NT2/D1 (cell line): ENCODE data around the gene NACA2.

ENCODE experiments used
- DNase-seq: peaks from one replicate; pipeline ENCODE4 v3.0.0-alpha.2; 2011; ENCODE audit warnings: low read depth, low spot score
- H3K27me3 ChIP-seq: 2 replicates; pipeline ENCODE4 v1.6.0; 2011; ENCODE audit warnings: mild to moderate bottlenecking; ENCODE audit not compliant: insufficient read length, insufficient read depth
- H3K36me3 ChIP-seq: 2 replicates; pipeline ENCODE4 v1.6.1; 2011; ENCODE audit warnings: mild to moderate bottlenecking, low read length, mixed read lengths; ENCODE audit not compliant: insufficient read depth, insufficient read length
- H3K4me1 ChIP-seq: 2 replicates; pipeline ENCODE4 v1.5.1; 2011; ENCODE audit not compliant: insufficient read depth, insufficient read length
- H3K4me3 ChIP-seq: 2 replicates; pipeline ENCODE4 v1.5.1; 2011; ENCODE audit warnings: low read depth; ENCODE audit not compliant: insufficient read length
- H3K9ac ChIP-seq: 2 replicates; pipeline ENCODE4 v1.6.0; 2011; ENCODE audit warnings: low read depth; ENCODE audit not compliant: insufficient read length
- H3K9me3 ChIP-seq: 2 replicates; pipeline ENCODE4 v1.5.1; 2011; ENCODE audit warnings: mild to moderate bottlenecking, low read length; ENCODE audit not compliant: insufficient read depth
- SUZ12 ChIP-seq: IDR thresholded peaks from 2 replicates; pipeline ENCODE4 v1.6.1; 2011; ENCODE audit not compliant: insufficient read length, insufficient read depth; ENCODE audit errors: extremely low read depth
- YY1 ChIP-seq: IDR thresholded peaks from 2 replicates; pipeline ENCODE4 v1.6.1; 2011; ENCODE audit not compliant: insufficient read length, insufficient read depth
- ZNF274 ChIP-seq: IDR thresholded peaks from 2 replicates; pipeline ENCODE4 v1.6.1; 2011; ENCODE audit warnings: mild to moderate bottlenecking, low read depth, low read length

NACA2 gene

GRCh38 chr17:61591018-61591417 is at the start of gene NACA2:
NACA2 (minus strand) TSS chr17:61591219; CDS start chr17:61591180, 39 bp downstream.
- Histone ChIP-seq H3K4me1 (no peaks in the 10 kb centered on the region), H3K27me3 (no peaks in the 10 kb centered on the region), H3K9me3 (no peaks in the 10 kb centered on the region), H3K9ac (no peak within 1 kb of the TSS), H3K4me3 (no peak within 1 kb of the TSS), H3K36me3 (no peaks in the 10 kb centered on the region)
- DNase-seq: no peak
- TF ChIP-seq YY1 (no peak), ZNF274 (no peak), SUZ12 (no peak)

- Histone ChIP-seq H3K27me3 (no peaks in the 10 kb centered on the region), H3K9me3 (no peaks in the 10 kb centered on the region), H3K9ac (no peak overlapping the region), H3K4me1 (no peaks in the 10 kb centered on the region), H3K4me3 (no peak overlapping the region), H3K36me3 (no peaks in the 10 kb centered on the region)
- DNase-seq: no peak
- TF ChIP-seq YY1: no peak
- no peak for TF ChIP-seq SUZ12
- TF ChIP-seq ZNF274: no peak
Measured at GRCh38 chr17:61639818-61640217, 48.8 kb upstream of the NACA2 start.

GRCh38 chr17:61638087-61638486 is 47.1 kb upstream of the NACA2 start:
- TF ChIP-seq SUZ12: no peak
- no peak for TF ChIP-seq ZNF274
- no peak for TF ChIP-seq YY1
- Histone ChIP-seq H3K4me3 (no peak overlapping the region), H3K9ac (no peak overlapping the region), H3K27me3 (no peaks in the 10 kb centered on the region), H3K9me3 (no peaks in the 10 kb centered on the region), H3K4me1 (no peaks in the 10 kb centered on the region), H3K36me3 (no peaks in the 10 kb centered on the region)
- DNase-seq: no peak

- H3K4me1 ChIP-seq: no peaks in the 10 kb centered on the region
- TF ChIP-seq SUZ12 (no peak), YY1 (no peak), ZNF274 (no peak)
- peak; percentile 33 for DNase-seq
- no peaks in the 10 kb centered on the region for H3K36me3 ChIP-seq
- H3K9ac ChIP-seq: no peak overlapping the region
- no peak overlapping the region for H3K4me3 ChIP-seq
- no peaks in the 10 kb centered on the region for H3K27me3 ChIP-seq
- H3K9me3 ChIP-seq: no peaks in the 10 kb centered on the region
Measured at GRCh38 chr17:61635913-61636432, 45.0 kb upstream of the NACA2 start.

- Histone ChIP-seq H3K4me1 (no peaks in the 10 kb centered on the region), H3K36me3 (no peaks in the 10 kb centered on the region), H3K27me3 (no peaks in the 10 kb centered on the region), H3K9me3 (no peaks in the 10 kb centered on the region), H3K9ac (no peak overlapping the region), H3K4me3 (no peak overlapping the region)
- DNase-seq: no peak
- TF ChIP-seq ZNF274: no peak
- TF ChIP-seq YY1: no peak
- TF ChIP-seq SUZ12: no peak
Measured at GRCh38 chr17:61634942-61635538, 44.0 kb upstream of the NACA2 start.

GRCh38 chr17:61634011-61634539 is 43.1 kb upstream of the NACA2 start:
- no peaks in the 10 kb centered on the region for H3K27me3 ChIP-seq
- no peaks in the 10 kb centered on the region for H3K36me3 ChIP-seq
- H3K4me1 ChIP-seq: no peaks in the 10 kb centered on the region
- H3K9me3 ChIP-seq: no peaks in the 10 kb centered on the region
- TF ChIP-seq YY1: no peak
- TF ChIP-seq ZNF274: no peak
- TF ChIP-seq SUZ12: no peak
- H3K4me3 ChIP-seq: no peak overlapping the region
- DNase-seq: no peak
- H3K9ac ChIP-seq: no peak overlapping the region

GRCh38 chr17:61632826-61633225 is 41.8 kb upstream of the NACA2 start:
- Histone ChIP-seq H3K9me3 (no peaks in the 10 kb centered on the region), H3K27me3 (no peaks in the 10 kb centered on the region), H3K4me3 (no peak overlapping the region), H3K9ac (no peak overlapping the region), H3K36me3 (no peaks in the 10 kb centered on the region), H3K4me1 (no peaks in the 10 kb centered on the region)
- no peak for DNase-seq
- TF ChIP-seq ZNF274 (no peak), SUZ12 (no peak), YY1 (no peak)
